ENCODE data around the gene ATE1.

- no peak for TF ChIP-seq CTCF (IDR thresholded peaks at IDR 0.05; ENCODE audit: extremely low read depth in 1 of 2, insufficient read depth in 1 of 2, low read depth in 1 of 2, low read length in 2 of 2)
- no peak for TF ChIP-seq POLR2AphosphoS5 (IDR thresholded peaks at IDR 0.05; ENCODE audit: insufficient read depth, low read depth, low read length)
- no peak for TF ChIP-seq POLR2A (IDR thresholded peaks at IDR 0.05; ENCODE audit: low read depth, low read length)
- TF ChIP-seq MAX (IDR thresholded peaks at IDR 0.05; ENCODE audit: insufficient read depth, insufficient read length), result no peak
- no peak for TF ChIP-seq JUN (IDR thresholded peaks at IDR 0.05; ENCODE audit: borderline replicate concordance, insufficient read depth, insufficient read length, low read depth)
- TF ChIP-seq MYC (IDR thresholded peaks at IDR 0.05; ENCODE audit: low read depth, low read length), result no peak
- TF ChIP-seq FOS (IDR thresholded peaks at IDR 0.05; ENCODE audit: borderline replicate concordance, insufficient read depth, low read length), result no peak
- TF ChIP-seq EZH2 (IDR thresholded peaks at IDR 0.05; ENCODE audit: borderline replicate concordance, low read depth, low read length, severe bottlenecking), result no peak
Measured at GRCh38 chr10:121870413-121870812, 57.4 kb downstream of the ATE1 start.
